ENCODE results near the gene MYBPH.

The MYBPH gene

DNA sequence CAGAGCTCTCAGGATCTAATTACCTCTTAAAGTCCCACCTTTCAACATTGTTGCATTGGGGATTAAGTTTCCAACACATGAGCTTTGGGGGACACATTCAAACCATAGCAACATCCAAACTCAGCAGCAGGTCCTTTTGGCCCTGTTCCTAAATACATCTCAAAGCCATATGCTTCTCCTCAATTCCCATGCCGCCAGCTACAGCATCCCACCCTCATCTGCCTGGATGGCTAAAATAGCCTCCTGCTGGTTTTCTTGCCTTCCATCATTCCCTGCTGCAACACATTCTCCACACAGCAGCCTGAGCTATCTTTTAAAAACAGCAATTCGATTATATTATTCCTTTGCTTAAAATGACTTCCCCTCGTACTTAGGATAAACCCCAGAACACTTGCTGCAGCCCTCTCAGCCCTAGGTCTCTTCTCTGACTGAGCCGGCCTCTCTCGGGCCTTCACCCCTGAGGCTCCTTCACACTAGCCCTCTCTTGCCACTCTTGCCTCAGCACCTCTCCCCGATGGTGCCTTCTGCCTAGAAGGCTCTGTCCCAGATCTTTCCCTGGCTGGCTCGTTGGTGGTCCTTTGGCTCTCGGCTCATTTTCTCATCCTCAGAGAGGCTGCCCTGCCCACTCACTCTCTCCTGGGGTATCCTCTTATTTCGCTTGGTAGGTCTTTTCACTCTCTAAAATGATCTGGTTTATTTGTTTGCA is 16.5 kb downstream of the MYBPH start:
- TF ChIP-seq CTCF (IDR thresholded peaks at IDR 0.05) (no peak), ZFX (IDR thresholded peaks at IDR 0.05; ENCODE audit: borderline replicate concordance) (no peak)

GRCh38 chr1:203158423-203158822 is 17.2 kb downstream of the MYBPH start:
- no peak for TF ChIP-seq CTCF (IDR thresholded peaks at IDR 0.05)
- no peak for TF ChIP-seq ZFX (IDR thresholded peaks at IDR 0.05; ENCODE audit: borderline replicate concordance)
- H3K27ac ChIP-seq: no peak overlapping the region

More for the DNA sequence above, 16.5 kb downstream of the MYBPH start:
- H3K27ac ChIP-seq: no peak overlapping the region

GRCh38 chr1:203156280-203156679 is 19.3 kb downstream of the MYBPH start:
- TF ChIP-seq ZFX (IDR thresholded peaks at IDR 0.05; ENCODE audit: borderline replicate concordance) (no peak), CTCF (IDR thresholded peaks at IDR 0.05) (no peak)
- H3K27ac ChIP-seq: no peak overlapping the region

- no peak for TF ChIP-seq ZFX (IDR thresholded peaks at IDR 0.05; ENCODE audit: borderline replicate concordance)
- no peak for TF ChIP-seq CTCF (IDR thresholded peaks at IDR 0.05)
- no peak overlapping the region for H3K27ac ChIP-seq
These were observed 21.4 kb downstream of the MYBPH start for GRCh38 chr1:203153989-203154821.

GRCh38 chr1:203153051-203153988 is 22.3 kb downstream of the MYBPH start:
- TF ChIP-seq CTCF (IDR thresholded peaks at IDR 0.05) (no peak), ZFX (IDR thresholded peaks at IDR 0.05; ENCODE audit: borderline replicate concordance) (no peak)
- no peak overlapping the region for H3K27ac ChIP-seq

DNA sequence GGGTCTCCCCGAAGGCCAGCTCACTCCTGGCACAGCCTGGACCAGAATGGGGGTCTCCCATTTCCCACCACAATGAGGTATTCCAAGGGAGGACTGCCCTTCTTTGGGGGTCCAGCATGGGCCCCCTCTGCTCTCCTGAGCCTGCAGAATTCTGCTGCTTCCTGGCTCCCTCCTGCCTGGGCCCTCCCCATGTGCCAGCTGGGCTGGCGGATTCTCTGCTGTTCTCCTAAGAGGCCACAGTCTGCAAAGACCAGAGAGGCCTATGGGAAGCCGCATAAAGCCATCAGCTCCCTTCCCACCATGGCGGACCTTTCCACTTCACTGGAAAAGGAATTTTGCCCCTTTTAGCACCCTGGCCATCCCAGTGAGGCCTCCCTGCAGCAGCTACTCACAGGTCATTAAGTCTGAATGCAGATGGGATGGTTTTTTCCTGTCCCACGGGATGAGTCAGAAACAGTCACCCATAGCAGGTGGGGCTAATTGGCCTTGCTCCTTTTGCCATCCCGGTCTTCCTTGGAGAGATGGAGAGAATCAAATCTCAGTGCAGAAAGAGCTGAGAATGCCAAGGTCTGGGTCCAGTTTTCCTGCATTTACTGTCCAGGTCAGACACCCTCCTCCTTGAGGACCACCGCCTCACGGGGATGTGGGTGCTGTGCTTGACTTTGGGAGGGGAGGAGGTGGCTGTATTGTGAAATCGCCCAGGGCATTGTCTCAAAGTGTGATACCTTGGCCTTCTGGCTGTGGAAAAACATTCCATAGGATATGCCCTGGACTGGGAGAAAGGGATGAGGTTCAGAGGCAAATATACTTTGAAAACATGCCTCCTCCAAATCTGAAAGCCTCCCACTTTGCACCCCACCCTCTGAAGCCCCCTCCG is 23.2 kb downstream of the MYBPH start:
- no peak overlapping the region for H3K27ac ChIP-seq
- TF ChIP-seq CTCF (IDR thresholded peaks at IDR 0.05): no peak
- TF ChIP-seq ZFX (IDR thresholded peaks at IDR 0.05; ENCODE audit: borderline replicate concordance): no peak
